GM18951 (cell line): ENCODE results near the gene GDF9.

Experiments
- POLR2A ChIP-seq: IDR thresholded peaks from 4 replicates; pipeline ENCODE4 v1.6.1; 2011; ENCODE audit warnings: mild to moderate bottlenecking; ENCODE audit not compliant: insufficient read length, insufficient read depth; ENCODE audit errors: extremely low read depth
- in situ Hi-C: fragments of 300-500 bp; cut with MboI; formaldehyde crosslinking; loops from one replicate; pipeline ENCODE4 v1.12.0; 2022; ENCODE audit warnings: low sequenced_read_pairs, mixed read lengths, inconsistent platforms; ENCODE audit not compliant: unreplicated experiment

The GDF9 gene

DNA sequence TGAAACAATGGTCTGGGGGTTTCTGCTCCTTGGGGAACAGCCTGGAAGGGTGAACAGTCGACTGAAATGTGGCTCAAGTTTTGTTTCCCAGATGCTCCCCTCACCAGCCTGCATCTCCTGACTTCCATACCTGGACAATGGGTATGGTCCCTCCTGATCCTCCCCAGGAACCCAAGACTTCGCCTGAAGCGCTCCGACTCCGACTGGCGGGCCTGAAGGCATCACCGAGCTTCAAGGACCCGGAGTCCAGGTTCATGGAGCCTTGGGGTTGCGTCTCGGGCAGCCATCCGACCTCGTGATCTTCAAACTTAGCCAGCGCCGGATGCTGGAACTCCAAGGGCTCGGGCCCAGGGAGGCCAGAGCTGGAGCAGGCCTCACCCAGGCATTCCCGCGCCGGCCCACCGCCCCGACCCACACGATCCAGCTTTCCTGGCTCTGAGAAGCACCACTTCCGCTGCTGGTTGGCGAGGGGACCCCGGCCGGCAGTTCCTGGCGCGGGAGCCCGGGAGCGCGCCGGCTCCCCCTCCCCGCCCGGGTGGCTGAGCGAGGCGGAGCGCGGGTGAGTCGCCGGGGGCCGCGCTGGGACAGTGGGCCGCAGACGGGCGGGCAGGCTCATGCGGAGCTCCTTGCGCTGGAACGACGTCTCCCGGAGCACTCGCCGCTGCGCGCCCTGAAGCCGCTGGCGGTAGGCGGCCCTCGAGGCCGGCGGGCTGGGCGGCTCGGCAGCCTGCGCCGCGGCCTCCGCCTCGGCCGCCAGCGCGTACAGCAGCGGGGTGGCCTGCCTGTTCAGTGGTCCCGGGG lies 41.0 kb downstream of the GDF9 start:
- in situ Hi-C loops = loop anchor here (25.0 kb wide), 1 partner anchor 438 kb away; no protein-coding TSS in a partner anchor
- no peak for TF ChIP-seq POLR2A

DNA sequence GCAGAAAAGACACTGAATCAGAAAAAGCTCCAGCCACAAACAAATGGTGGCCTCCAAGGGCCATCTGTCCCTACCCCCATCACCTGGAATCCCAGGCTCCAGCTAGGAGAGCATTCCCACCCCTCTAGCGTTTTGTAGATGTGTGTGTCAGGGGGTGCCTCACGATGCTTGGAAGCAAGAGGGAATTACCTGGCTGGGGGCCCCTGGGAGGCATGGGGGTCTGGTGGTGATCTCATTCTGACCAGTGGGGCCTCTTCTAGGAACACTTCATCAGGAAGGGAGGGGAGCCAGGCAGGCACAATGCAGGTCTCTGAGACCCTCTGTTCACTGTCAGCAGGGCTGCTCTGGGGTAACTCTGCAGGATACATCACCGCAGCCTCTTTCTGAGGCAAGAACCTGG lies 41.8 kb downstream of the GDF9 start:
- in situ Hi-C loops = no loop called here

DNA sequence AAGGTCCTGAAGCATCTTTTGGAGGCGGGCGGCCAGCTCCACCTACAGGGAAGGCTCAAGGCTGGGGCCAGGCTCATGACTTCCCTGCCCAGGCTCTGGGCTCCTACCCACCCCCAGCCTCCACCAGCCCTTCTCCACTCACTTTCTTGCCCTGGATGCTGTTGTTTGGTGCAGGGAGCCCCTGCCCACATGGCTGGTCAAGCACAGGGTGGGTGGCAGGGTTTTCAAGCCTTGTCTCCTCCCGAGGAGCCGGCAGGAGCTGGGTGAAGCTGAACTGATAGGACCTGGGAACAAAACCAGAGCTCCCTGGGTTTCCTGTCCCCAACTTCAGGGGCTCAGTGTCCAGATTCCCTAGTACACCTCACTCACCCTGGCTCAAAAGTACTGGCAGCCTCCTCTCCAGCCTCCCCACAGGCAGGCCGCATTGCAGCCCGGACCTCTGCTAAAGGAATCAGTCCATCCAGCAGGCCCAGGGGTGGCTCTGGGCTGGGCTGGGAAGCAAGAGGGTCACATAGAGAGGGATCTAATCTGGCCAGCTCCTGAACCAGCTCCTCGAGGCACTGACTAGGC lies 42.7 kb downstream of the GDF9 start:
- TF ChIP-seq POLR2A = no peak
- in situ Hi-C loops = no loop called here

More for the DNA sequence above, 41.8 kb downstream of the GDF9 start:
- no peak for TF ChIP-seq POLR2A

DNA sequence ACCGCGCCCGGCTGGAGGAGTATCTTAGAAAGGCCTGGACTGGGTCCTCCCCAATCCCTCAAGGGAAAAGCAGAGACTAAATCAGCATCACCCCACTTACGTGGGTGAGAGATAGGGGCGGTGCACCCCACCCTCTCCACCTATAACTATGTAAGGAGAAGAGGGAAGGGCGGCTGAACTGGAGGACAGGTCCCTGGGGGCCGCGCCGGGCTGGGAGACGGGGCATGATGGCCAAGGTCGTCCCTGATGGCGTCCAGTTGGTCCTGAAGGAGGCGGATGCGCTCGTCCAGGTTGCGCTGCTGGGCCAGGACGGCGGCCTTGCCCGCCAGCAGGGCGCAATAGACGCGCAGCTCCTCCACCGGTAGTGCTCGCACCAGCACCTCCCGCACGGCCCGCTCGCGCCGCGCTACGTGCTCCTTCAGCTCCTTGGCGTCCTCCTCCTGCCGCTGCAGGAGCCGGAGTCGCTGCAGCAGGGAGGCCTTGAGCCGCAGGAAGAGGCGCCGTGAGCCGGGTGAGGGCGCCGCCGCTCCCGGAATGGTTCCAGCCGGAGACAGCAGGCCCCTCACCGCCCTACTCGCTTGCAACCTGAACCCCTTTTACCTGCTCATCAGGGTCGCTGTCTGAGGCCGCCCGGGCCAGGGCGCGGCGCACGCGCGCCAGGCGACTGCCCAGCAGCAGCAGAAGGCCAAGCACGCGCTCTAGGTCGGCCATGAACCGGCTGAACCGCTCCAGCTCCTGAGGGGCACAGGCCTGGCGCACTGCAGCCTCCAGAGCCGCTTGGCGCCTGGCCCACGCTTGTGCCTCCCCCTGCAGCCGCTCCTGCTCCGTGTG lies 43.4 kb downstream of the GDF9 start:
- in situ Hi-C loops = no loop called here
- no peak for TF ChIP-seq POLR2A

DNA sequence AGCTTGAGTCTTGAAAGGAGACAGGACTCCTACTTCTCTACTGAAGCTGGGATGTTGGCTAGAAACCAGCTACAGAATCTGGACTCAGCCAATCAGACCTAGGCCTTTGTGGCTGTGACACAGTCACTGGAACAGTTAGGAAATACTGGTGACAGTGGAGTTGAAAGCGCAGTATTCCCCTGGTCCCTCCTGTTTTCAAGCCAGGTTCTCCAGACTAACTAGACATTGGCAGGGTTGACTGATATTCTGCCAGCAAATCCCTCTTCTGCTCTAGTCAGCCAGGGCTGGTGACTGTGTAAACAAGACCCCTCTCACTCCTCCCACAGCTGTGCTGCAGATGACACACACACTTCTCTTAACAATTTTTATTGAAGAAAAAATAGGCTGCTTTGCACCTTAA lies 44.5 kb downstream of the GDF9 start:
- in situ Hi-C loops = no loop called here

DNA sequence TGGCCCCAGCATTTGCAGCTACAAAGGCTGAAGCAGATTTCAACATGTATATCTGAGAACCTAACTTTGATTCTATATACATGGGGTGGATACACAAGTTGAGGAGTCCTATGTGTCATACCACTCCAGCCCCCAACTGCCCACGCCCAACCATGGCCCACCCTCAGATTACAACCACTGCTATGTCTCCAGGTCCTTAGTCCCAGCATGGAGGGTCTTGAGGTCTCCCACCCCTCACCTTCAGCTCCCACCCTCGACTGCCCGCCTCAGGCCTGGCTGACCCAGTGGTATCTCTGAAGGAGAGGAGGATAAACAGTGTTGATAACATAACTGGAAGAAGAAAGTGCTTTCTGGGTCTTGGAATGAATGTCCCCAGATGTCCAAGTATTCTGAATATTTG lies 44.9 kb downstream of the GDF9 start:
- TF ChIP-seq POLR2A = no peak
- in situ Hi-C loops = no loop called here

More for the DNA sequence above, 44.5 kb downstream of the GDF9 start:
- no peak for TF ChIP-seq POLR2A

DNA sequence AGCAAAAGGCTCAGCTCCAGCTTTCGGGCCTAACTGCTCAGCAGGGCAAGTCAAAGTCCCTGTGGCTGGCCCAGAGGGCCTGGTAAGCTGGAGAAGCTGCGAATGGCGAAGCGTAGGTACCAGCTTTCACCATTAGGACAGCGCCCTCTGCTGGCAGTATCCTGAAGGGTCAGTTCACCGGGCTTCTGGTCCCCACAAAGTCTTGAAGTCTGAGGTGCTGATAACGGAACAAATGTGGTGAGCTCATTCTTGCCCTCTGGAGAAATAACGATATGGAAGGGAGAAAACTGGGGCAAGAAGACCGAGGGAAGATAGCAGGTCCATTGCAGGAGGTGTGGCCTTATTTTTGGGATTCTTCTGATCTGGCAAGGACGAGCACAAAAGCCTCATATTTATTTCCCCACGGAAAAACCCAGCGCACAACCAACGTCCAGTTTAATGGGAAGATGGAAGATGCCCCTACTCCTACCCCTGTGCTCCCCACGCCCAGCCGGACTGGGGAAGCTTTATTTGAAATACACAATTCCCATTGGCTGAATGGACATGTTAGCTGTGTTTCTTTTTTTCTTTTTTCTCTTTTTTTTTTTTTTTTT lies 46.0 kb downstream of the GDF9 start:
- in situ Hi-C loops = no loop called here
- no peak for TF ChIP-seq POLR2A

DNA sequence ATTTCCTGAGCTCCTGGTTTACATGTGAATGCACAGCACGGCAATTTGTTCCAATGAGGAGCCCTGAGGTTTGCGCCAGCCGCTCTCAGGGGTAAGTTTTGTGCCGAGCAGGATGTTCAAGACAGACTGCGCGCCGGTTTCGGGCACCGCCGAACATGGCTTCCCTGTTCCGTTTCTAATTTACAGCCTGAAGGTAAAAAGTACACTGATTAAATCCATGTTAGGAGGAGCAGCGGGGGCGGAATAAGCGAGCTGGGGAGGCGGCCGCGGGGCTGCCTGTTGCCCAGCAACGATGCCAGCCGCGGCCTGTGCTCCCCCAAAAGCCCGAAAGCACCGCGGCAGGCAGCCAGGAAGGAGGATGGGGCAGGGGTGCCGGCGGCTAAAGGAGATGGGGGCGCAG lies 46.8 kb downstream of the GDF9 start:
- no peak for TF ChIP-seq POLR2A
- in situ Hi-C loops = no loop called here

DNA sequence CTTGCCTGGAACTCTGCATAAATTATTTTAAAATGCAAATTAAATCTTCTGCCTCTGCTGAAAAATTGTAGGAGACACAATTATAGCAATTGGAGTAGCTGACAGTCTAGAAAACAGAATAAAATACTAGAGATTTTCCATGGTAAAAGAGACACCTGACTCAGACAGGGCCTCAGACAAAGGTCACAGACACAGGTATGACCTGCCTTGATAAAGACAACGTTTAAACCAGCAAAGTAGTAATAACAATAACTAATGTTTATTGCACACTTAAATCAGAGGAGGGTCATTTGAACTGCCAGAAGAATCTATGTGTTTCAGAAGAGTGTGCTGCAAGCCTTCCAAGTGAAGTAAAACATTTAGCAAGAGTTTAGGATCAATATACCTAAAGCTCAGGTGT lies 49.3 kb downstream of the GDF9 start:
- in situ Hi-C loops = no loop called here
- no peak for TF ChIP-seq POLR2A

DNA sequence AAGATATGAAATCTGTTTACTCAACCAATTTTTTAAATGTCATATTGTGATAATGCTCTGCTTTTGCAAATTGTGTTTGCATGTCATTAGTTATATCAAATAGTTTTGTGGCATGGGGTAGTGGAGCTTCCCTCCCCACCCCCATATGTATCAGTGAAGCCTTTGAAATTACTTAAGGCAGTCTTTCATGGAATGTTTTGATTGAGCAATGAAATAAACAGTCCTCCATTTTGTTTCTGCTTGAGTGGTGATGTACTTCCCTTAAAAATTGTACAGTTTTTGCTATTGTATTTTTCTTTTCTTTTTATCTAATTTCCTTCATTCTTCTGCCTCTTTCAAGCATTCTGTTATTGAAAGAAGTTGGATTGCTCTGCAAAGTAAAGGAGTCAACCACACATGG lies 49.7 kb downstream of the GDF9 start:
- in situ Hi-C loops = no loop called here
- no peak for TF ChIP-seq POLR2A

DNA sequence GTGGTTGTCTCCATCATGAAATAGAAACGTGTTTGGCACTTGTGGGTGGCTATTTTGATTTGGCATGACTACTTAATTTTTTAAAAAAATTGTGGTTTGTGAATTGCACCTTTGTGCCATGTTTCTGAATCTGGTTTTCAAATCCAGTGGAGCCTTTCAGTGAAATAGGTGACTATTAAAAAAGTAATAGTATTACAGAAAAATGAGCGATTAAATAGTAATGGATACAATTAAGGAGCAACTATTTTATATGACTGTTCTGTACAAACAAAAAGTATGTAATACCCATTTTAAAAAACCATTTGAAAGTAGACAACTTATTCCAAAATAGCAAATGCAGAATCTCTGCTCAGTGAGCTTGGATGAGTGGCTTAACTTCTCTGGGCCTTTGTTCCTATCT lies 50.2 kb downstream of the GDF9 start:
- in situ Hi-C loops = no loop called here
- no peak for TF ChIP-seq POLR2A

DNA sequence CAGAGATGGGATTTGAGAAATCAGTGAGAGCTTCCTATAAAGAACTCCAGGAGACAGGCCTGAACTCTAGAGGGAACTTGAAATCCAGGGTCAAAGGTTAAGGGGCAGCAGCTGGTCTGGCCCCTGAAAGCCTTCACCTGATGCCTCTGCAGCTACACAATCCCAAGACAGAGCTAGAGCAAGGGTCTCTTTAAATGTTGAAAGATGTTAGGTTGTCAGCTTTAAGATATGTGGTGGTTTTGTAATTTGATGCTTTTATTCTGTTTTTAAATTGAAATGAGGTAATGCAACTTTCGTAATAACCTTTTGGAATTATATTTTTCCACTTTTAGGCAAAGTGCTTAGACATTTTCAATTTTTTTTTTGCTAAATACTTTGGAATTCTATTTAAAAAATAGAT lies 50.8 kb downstream of the GDF9 start:
- in situ Hi-C loops = no loop called here
- TF ChIP-seq POLR2A = no peak

DNA sequence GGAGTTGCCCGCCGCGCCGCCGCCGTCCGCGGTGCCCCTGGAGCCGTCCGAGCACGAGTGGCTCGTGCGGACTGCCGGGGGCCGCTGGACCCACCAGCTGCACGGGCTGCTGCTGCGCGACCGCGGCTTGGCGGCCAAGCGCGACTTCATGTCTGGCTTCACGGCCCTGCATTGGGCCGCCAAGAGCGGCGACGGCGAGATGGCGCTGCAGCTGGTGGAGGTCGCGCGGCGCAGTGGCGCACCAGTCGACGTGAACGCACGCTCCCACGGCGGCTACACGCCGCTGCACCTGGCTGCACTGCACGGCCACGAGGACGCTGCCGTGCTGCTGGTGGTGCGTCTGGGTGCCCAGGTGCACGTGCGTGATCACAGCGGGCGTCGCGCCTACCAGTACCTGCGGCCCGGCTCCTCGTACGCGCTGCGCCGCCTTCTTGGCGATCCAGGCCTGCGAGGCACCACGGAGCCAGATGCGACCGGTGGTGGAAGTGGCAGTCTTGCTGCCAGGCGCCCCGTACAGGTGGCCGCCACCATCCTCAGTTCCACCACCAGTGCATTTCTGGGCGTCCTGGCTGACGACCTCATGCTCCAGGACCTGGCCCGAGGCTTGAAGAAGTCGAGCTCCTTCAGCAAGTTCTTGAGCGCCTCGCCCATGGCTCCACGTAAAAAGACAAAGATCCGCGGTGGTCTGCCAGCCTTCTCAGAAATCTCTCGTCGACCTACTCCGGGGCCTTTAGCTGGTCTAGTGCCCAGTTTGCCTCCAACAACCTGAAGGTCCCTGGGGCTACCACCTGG lies 51.6 kb downstream of the GDF9 start:
- no peak for TF ChIP-seq POLR2A
- in situ Hi-C loops = no loop called here
